ENCODE data around the gene NDUFB10. TPM values are rescaled to one million over a fixed set of nuclear protein-coding genes. Genes with fewer than 3 reads are reported as not detected.
A peak's percentile ranks its signal among the peaks of the same experiment; 100 is the strongest.

The NDUFB10 gene
- total RNA-seq, 1 donor from 2014 or later: 737 TPM

DNA sequence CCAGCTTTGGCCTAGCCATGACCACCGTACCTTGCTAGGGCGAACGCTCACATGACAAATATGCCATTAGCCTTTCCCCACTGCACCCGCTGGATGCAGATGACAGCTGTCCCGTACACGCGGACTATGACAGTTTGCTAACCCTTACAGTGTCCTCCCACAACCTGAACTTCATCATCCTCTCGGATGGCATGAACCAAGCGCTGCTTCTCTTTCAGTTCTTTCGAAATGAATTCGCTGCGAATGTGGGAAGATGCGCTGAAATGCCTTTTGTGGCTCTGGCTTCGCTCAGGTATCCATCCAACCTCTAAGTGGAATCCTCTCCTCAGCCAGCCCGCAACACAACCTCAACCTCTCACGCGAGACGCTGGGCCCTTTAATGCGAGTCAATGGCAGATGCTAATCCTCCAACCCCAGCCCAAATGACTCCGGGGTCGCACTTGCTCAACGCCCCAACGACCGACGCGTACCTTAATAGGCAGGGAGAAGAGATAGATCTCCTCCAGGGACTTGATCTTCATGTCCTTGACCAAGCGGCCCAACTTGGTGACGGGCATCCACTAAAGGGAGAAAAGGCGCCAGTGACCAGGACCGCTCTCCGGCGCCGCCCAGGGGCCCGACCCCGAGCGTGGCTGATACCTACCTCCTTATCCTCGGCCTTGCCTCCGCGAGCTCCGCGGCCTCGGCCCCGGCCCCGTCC is 4.6 kb downstream of the NDUFB10 start:
- intact Hi-C loops (cut with DNase I): loop anchor here (5.0 kb wide), 1 partner anchor 248 kb away; the partner anchor contains the start of genes BRICD5 and PGP
- peak; percentile 11 for ATAC-seq
- DNase-seq (ENCODE audit: missing footprints): no peak

DNA sequence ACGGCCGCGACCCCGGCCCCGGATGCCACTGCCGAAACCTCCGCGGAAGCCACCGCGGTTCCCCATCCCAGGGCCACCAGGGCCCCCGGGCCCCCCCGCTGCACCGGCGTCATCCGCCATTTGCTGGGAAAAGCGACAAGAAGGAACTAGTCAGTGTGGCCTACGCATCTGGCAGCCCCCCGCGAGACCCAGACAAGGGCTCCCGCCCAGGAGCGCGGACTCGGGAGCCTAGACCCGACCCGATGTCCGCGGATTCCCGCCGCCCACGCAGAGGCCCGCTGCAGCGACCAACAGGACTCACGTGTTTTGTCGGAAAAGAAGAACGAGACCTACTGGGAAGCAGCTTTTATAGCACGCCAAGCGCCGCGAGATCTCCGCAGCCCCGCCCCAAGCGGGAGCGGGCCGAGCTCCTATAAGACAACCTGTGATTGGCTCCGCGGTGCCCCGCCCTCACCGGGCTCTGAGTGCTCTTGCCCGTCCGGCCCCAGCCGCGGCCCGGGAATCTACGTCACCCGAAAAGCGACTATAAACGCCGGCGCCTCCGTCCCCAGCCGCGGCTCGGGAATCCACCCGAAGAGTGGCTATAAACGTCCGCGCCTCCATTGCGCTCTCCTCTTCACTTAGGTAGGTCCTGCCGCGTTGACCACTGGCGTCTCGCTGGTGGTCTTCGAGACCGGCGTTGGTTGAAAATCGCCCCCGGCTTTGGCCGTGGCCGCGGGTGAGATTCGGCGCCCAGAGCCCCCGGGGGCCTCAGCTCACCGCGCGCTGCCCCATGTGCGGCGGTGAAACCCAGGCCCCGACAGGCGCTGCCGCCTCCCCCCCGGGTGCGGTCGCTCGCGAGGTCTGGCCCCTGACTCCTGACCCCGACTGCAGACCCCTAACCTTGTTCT is 5.4 kb downstream of the NDUFB10 start, which contains the start of gene RPS2:
TSS of gene RPS2 (minus strand) at position 321 of the 890 bp plus-strand sequence. CDS start at position 120, 201 bp downstream.
- intact Hi-C loops (cut with DNase I): loop anchor here (5.0 kb wide), 1 partner anchor 248 kb away; the partner anchor contains the start of genes BRICD5 and PGP
- peak; percentile 100 for DNase-seq (ENCODE audit: missing footprints)

DNA sequence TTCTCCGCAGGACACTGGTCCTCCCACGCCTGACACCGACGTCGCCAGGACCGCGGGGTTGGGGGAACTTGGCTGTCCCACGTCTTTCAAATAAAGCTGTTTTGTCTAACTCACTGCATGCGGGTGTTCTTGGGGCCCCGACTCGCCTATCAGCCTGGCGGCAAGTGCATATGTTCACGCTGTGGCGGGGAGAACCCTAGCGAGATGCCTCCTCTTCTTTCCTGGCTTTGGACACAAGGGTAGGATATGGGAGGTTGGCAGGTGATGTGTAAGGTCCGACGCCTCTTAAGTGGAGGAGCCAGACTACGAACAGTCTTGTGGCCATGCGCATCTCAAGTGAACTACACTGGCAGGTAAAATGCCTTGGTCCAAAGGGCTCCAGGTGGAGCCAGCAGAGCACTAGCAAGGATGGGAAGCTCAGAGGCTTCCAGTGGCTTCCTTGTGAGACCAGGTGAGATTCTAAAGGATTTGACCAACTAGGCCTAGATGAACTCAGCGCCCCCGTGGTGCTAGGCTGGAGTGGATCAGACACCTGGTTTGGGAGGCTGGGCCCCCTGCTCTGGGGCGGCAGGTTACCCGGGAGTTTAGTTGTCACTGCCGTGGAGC is 6.2 kb downstream of the NDUFB10 start:
- no peak for ATAC-seq

More for the DNA sequence above, 5.4 kb downstream of the NDUFB10 start, which contains the start of gene RPS2:
- peak; percentile 98 for ATAC-seq

DNA sequence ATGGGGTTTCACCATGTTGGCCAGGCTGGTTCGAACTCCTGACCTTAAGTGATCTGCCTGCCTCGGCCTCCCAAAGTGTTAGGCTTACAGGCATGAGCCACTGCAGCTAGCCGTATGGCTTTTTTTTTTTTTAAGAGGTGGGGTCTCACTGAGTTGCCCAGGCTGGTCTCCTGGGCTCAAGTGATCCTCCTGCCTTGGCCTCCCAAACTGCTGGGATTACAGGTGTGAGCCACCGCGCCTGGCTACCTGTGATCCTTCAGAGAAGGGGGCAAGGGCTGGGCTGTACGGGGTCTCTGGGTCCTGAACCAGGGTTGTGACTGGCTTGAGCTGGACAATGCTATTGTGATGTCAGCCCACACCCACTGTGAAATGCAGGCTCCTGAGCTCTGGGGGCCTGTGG is 7.1 kb downstream of the NDUFB10 start, which contains the start of gene RNF151:
TSS of gene RNF151 (plus strand) at position 397 of the 400 bp plus-strand sequence. CDS start 26 bp downstream, outside the sequence.
- DNase-seq (ENCODE audit: missing footprints) (no peak), ATAC-seq (no peak)
- intact Hi-C loops (cut with DNase I): no loop called here

More for the DNA sequence above, 6.2 kb downstream of the NDUFB10 start:
- no peak for DNase-seq (ENCODE audit: missing footprints)
- intact Hi-C loops (cut with DNase I): no loop called here

DNA sequence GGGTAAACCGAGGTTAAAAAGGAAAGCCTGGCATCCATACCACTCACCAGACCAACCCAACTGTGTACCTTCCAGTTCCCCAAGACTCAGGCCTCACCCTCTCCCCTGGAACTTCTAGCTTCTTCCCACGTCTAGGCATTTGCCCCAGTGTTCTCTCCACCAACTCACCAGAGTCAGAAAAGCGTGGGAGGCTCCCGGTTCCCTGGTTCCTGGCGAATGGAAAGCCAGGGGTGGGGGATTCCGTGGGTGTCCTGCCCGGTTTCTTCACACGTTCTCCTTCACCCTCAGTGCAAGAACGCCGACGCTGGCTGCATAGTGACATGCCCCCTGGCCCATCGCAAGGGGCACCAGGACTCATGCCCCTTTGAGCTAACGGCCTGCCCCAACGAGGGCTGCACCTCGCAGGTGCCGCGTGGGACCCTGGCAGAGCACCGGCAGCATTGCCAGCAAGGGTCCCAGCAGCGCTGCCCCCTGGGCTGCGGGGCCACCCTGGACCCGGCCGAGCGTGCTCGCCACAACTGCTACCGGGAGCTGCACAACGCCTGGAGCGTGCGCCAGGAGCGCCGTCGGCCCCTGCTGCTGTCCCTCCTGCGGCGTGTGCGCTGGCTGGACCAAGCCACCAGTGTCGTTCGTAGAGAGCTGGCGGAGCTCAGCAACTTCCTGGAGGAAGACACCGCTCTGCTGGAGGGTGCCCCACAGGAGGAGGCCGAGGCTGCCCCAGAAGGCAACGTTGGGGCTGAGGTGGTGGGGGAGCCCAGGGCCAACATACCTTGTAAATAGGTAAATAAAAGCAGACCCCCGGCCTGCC is 9.0 kb downstream of the NDUFB10 start:
- intact Hi-C loops (cut with DNase I): no loop called here
- ATAC-seq (no peak), DNase-seq (ENCODE audit: missing footprints) (no peak)

DNA sequence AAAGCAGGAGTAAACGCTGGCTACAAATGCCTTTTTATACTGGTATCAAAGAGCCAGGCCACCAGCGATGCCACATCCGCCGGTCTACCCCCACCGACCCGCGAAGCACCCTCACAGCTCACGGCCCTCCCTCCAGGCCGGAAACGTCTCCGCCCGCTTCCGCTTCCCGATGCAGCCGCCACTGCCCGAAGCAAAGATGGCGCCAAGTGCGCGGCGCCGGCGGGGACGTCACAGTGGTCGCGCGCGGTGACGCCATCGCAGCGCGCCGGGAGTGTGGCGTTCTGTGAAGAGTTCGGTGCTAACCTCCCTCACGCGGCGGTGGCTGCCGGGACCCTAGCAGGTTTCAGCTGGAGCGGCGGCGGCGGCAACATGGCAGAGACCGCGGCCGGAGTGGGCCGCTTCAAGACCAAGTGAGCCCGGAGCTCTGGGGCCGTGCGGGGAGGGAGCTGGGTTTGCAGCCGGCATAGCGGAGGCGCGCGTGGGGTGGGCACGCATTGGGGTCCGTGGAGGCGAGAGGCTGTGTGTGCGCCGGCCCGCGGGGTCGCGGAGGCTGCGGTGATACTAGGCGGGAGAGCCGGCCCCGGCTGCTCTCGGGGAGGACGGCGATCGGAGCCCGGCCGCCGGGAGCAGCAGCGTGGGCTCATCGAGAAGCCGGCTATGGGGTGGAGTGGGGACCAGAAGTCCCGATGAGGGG is 12.6 kb downstream of the NDUFB10 start, which contains the start of gene TBL3:
TSS of gene TBL3 (plus strand) at position 258 of the 694 bp plus-strand sequence. CDS start at position 370, 112 bp downstream.
- DNase-seq (ENCODE audit: missing footprints) (peak; percentile 97), ATAC-seq (peak; percentile 95)
- intact Hi-C loops (cut with DNase I): no loop called here

DNA sequence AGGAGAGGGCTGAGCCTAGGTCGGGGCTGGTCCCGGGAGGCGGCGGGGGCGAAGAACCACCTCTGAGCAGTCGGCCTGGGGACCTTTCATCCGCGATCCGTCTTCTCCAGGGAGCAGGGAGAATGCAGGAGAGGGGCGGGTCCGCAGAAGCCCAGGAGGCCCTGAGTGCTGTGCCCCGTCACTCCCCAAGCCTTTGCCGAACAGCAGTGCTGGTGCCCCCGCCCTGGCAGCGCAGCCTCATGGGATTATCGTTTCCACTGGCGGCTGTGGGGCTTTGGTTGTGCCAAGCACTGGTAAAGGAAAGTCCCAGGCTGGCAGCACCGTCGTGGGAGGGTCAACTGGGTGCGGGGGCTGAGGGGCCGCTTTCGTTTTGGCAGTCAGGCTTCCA is 13.1 kb downstream of the NDUFB10 start:
- DNase-seq (ENCODE audit: missing footprints): no peak
- no peak for ATAC-seq
- intact Hi-C loops (cut with DNase I): no loop called here

DNA sequence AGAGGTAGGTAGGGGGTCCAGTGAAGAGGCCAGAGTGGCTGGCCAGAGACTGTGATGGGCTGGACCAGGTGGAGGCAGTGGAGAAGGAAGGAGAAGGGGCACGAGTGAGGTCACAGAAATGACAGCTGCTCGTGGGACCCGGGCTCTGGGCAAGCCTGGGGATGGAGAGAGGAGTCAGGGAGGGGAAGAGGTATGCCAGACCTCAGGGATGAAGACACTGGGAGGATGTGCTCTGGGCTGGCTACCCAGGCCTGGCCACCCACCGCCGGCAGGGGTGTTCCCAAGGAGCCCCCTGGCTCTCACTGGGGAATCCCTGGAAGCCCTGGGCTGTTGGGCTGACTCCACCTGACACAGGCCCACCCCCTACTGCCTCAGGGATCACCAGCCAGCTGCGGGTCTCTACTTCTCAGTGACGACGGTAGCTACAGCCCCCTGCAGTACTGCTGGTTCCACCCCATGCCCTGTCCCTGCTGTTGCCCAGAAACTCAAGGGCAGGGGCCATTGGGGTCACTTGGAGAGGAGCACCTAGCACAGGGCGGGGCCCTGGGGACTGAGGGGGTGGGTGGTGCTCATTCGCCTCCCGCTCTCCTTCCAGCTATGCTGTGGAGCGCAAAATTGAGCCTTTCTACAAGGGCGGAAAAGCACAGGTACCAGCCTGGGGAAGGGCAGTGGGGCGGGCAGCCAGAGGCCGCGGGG is 14.3 kb downstream of the NDUFB10 start:
- no peak for ATAC-seq
- intact Hi-C loops (cut with DNase I): no loop called here
- DNase-seq (ENCODE audit: missing footprints): no peak

DNA sequence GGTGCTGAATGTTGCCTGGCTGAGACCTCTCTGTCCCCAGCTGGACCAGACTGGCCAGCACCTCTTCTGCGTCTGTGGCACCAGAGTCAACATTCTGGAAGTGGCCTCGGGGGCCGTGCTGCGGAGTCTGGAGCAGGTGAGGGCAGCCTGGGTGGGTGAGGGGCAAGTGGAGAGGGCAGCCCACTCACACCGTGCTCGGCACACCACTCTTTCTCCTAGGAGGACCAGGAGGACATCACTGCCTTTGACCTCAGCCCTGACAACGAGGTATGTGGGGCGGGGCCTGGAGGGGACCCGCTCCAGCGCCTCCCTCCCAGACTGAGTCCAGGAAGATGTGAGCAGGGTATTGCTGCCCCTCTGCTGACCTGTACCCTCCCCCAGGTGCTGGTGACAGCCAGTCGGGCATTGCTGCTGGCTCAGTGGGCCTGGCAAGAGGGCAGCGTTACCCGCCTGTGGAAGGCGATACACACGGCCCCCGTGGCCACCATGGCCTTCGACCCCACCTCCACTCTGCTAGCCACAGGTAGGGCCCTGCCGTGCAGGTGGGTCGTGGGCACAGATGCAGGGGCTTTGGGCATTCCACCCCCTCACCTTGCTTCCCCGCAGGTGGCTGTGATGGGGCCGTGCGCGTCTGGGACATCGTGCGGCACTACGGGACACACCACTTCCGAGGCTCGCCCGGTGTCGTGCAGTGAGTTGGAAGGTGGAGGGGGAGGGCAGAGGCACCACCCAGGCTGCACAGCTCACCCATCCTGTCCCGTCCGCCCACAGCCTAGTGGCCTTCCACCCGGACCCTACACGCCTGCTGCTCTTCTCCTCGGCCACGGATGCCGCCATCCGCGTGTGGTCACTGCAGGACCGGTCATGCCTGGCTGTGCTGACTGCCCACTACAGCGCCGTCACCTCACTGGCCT is 15.1 kb downstream of the NDUFB10 start:
- DNase-seq (ENCODE audit: missing footprints) (no peak), ATAC-seq (no peak)
- intact Hi-C loops (cut with DNase I): no loop called here

DNA sequence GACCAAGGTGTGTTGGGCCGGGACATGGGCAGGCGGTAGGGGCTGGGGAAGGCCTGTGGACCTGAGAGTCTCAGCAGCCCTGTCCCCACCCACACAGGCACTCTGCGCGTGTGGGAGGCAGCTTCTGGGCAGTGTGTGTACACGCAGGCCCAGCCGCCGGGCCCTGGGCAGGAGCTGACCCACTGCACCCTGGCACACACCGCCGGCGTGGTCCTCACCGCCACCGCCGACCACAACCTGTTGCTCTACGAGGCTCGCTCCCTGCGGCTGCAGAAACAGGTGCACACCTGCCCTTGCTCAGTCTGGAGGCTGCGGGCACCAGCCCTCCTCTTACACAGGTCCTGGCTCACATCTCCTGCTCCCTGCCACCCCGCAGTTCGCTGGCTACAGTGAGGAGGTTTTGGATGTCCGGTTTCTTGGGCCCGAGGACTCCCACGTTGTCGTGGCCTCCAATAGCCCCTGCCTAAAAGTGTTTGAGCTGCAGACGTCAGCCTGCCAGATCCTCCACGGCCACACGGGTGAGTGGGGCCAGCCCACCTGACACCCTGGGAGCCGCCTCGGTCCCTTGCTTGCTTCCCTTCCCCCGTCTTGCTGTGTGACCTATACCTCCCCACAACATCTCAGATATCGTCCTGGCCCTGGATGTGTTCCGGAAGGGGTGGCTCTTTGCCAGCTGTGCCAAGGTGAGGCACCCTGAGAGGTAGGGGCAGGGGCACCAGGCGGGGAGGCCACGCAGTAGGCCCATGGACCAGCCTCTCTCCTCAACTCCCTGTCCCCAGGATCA is 16.3 kb downstream of the NDUFB10 start:
- no peak for DNase-seq (ENCODE audit: missing footprints)
- intact Hi-C loops (cut with DNase I): no loop called here
- ATAC-seq: no peak

DNA sequence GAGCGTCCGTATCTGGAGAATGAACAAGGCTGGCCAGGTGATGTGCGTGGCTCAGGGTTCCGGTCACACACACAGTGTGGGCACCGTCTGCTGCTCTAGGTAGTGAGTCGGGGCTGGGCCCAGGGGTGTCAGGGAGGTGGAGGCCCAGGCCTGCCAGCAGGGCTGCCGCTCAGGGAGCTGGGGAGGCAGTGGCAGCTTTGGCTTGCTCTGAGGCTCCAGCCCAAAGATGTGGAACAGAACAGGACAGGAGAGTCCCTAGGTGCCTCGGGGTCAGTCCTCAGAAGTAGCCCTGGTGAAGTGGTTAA is 16.8 kb downstream of the NDUFB10 start:
- DNase-seq (ENCODE audit: missing footprints) (no peak), ATAC-seq (no peak)
- intact Hi-C loops (cut with DNase I): no loop called here

DNA sequence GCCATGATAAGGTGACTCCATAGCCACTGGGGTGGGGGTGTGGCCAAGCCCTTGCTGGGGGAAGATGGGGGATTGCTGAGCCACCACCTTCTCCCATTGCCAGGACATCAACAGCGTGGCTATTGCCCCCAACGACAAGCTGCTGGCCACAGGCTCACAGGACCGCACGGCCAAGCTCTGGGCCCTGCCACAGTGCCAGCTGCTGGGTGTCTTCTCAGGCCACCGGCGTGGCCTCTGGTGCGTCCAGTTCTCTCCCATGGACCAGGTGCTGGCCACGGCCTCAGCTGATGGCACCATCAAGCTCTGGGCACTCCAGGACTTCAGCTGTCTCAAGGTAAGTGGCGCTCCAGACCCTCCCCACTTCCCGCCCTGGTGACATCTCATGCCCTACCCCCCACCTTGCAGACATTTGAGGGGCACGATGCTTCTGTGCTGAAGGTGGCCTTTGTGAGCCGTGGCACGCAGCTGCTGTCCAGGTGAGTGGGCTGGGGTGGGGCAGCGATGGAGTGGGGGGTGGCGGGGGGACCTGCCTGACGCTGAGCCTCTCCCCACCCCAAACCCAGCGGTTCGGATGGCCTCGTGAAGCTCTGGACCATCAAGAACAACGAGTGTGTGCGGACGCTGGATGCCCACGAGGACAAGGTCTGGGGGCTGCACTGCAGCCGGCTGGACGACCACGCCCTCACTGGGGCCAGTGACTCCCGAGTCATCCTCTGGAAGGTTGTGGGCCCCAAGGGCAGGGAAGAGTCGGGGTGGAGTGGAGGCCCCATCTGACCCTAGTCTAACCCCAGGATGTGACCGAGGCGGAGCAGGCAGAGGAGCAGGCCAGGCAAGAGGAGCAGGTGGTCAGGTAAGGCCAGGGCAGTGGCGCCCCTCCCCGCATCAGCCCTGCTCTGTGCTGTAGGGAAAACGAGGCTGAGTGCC is 17.9 kb downstream of the NDUFB10 start:
- ATAC-seq: no peak
- no peak for DNase-seq (ENCODE audit: missing footprints)

DNA sequence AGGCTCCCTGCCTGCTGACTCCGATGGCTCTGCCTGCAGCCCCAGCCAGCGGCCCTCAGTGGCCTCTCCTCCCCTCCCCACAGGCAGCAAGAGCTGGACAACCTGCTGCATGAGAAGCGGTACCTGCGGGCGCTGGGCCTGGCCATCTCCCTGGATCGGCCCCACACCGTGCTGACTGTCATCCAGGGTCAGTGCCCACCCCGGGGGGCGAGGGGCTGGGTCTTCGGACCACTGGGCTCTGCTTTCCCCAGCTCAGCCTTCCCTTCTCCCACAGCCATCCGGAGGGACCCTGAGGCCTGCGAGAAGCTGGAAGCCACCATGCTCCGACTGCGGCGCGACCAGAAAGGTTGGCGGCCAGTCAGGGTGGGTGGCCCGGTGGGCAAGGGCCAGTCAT is 18.5 kb downstream of the NDUFB10 start:
- DNase-seq (ENCODE audit: missing footprints) (no peak), ATAC-seq (no peak)
- intact Hi-C loops (cut with DNase I): no loop called here

More for the DNA sequence above, 17.9 kb downstream of the NDUFB10 start:
- intact Hi-C loops (cut with DNase I): no loop called here

DNA sequence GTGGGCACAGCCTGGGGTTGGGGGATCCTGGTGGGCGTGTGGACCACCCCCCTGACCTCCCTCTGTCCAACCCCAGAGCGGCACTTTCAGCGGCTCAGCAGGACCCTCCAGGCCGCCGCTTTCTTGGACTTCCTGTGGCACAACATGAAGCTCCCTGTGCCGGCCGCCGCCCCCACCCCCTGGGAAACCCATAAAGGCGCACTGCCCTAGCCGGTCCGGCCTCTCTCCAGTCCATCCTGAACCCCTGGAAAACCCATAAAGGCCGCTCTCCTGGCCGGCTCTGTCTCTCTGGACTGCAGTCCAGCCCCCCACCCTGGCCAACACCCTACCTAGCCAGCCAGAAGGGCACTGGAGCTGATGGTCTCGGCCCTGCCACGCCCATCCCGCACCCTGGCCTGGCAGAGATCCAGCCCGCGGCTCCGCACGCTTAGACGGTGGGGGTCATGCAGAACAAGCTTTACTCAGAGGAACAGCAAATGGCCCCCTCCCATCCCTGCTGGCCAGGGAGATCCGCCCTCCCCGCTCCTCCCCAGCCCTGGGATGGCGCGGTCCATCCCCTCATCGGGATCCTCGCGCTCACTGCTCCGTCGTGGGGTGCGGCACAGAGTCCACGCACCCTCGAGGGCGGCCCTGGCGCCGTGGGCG is 19.3 kb downstream of the NDUFB10 start:
- intact Hi-C loops (cut with DNase I): no loop called here
- DNase-seq (ENCODE audit: missing footprints) (no peak), ATAC-seq (no peak)

Measured in Right ventricle myocardium inferior (tissue), 1 donor.